H1 (cell line): Measurements from ENCODE around the gene HABP2. TPM values are rescaled to one million over a fixed set of nuclear protein-coding genes. Genes with fewer than 3 reads are reported as not detected.

Experiments used
- CHD7 ChIP-seq: fragments of 300-600 bp; sonication (generic); IDR thresholded peaks from 2 replicates; pipeline ENCODE4 v1.7.1; 2012; ENCODE audit warnings: low read length, moderate library complexity, mild to moderate bottlenecking, inconsistent platforms; ENCODE audit not compliant: insufficient replicate concordance
- EGR1 ChIP-seq: IDR thresholded peaks from 2 replicates; pipeline ENCODE4 v1.6.1; 2011; ENCODE audit warnings: low read depth, low read length, borderline replicate concordance
- EP300 ChIP-seq, 2 experiments: IDR thresholded peaks; 1 replicate in 1 of 2; 2 replicates in 1 of 2; pipeline ENCODE4 v1.6.1; 2011 to 2012; ENCODE audit warnings: low read depth in 2 of 2, low read length in 2 of 2, mild to moderate bottlenecking in 2 of 2, borderline replicate concordance in 1 of 2, inconsistent platforms in 1 of 2, moderate library complexity in 1 of 2
- EZH2 ChIP-seq: fragments of 200-600 bp; sonication (generic); IDR thresholded peaks from 2 replicates; pipeline ENCODE4 v1.7.1; 2012; ENCODE audit warnings: low read depth, mild to moderate bottlenecking, moderate library complexity, low read length, inconsistent platforms; ENCODE audit not compliant: severe bottlenecking
- HDAC6 ChIP-seq: IDR thresholded peaks from one replicate; pipeline ENCODE4 v1.7.1; 2012; ENCODE audit warnings: low read depth, mild to moderate bottlenecking, inconsistent platforms, low read length, moderate library complexity
- JUND ChIP-seq: IDR thresholded peaks from 2 replicates; pipeline ENCODE4 v1.6.1; 2011; ENCODE audit warnings: mild to moderate bottlenecking, improper control_type of control experiment, low read length
- NANOG ChIP-seq: IDR thresholded peaks from 2 replicates; pipeline ENCODE4 v1.6.1; 2011; ENCODE audit warnings: low read length, low read depth, mild to moderate bottlenecking, inconsistent platforms; ENCODE audit not compliant: insufficient read depth, poor library complexity, severe bottlenecking
- RBBP5 ChIP-seq: IDR thresholded peaks from 2 replicates; pipeline ENCODE4 v1.7.1; 2012; ENCODE audit warnings: low read depth, mild to moderate bottlenecking, inconsistent platforms, low read length, moderate library complexity, borderline replicate concordance
- RNF2 ChIP-seq: fragments of 200-900, 300-1000 bp; sonication (generic); IDR thresholded peaks from 2 replicates; pipeline ENCODE4 v1.7.1; 2016; ENCODE audit warnings: borderline replicate concordance, low read depth, mild to moderate bottlenecking, antibody characterized with exemption, low read length; ENCODE audit not compliant: poor library complexity, severe bottlenecking; ENCODE audit errors: missing control alignments
- TCF12 ChIP-seq: IDR thresholded peaks from 2 replicates; pipeline ENCODE4 v1.6.1; 2011; ENCODE audit warnings: low read depth, mild to moderate bottlenecking, low read length
- ZNF274 ChIP-seq: IDR thresholded peaks from 2 replicates; pipeline ENCODE4 v1.7.0; 2012; ENCODE audit warnings: low read length, borderline replicate concordance; ENCODE audit errors: extremely low read depth
- polyA plus RNA-seq, 7 experiments: library from polyadenylated mRNA; depleted of rRNA in 3 of 7; stranded (reverse) in 5 of 7; unstranded in 2 of 7; fragments of >200 nt in 5 of 7; fragments of 200-250 nt in 2 of 7; gene quantifications; 1 replicate in 5 of 7; 2 replicates in 1 of 7; 4 replicates in 1 of 7; pipeline versions ENCODE4 v1.2.1 to v1.2.3, GENCODE V29; 2011 to 2013; ENCODE audit warnings: missing spikeins in 2 of 7, mixed read lengths in 2 of 7
- total RNA-seq: library from RNA; stranded (reverse); fragmentation: NEBNext Ultra II Directional; extraction: Animal tissue kit (Norgen Biotek cat#: 25700); gene quantifications from 2 replicates; pipeline ENCODE4 v1.2.1, GENCODE V29; 2021

The HABP2 gene
- total and polyA plus RNA-seq, 2 of the 8 experiments (the other 6 are each of a cell fraction or from before 2014, with no cell fraction given), result not detected

- TF ChIP-seq CHD7, result no peak
- TF ChIP-seq EGR1, result no peak
- TF ChIP-seq RBBP5, result no peak
- no peak for TF ChIP-seq TCF12
- no peak for TF ChIP-seq HDAC6
- TF ChIP-seq JUND, result no peak
- no peak for TF ChIP-seq NANOG
- no peak for TF ChIP-seq ZNF274
- no peak for TF ChIP-seq EP300 (IDR thresholded peaks at IDR 0.05; ENCODE audit: borderline replicate concordance in 1 of 2, low read depth in 2 of 2, low read length in 2 of 2)
- TF ChIP-seq RNF2, result no peak
- TF ChIP-seq EZH2, result no peak
Measured at GRCh38 chr10:113594652-113595051, 41.8 kb downstream of the HABP2 start (continued).
